Kidney (tissue), 14 donors: Measurements from ENCODE around the gene AKR1C1. TPM values are rescaled to one million over a fixed set of nuclear protein-coding genes. Genes with fewer than 3 reads are reported as not detected.
"Not testable (repeated sequence)": the region's sequence is repeated elsewhere in the genome, so short reads cannot be mapped to it uniquely, and the experiment has no call there.

Experiments used
- DNase-seq, 5 donors: peaks; one replicate each; pipeline ENCODE4 v3.0.0-alpha.2; 2013 to 2020
- FAIRE-seq: peaks from 2 replicates; lab custom pipeline; 2012; peaks lifted over from hg19 to GRCh38; lab: Jason Lieb, UNC
- H3K27ac ChIP-seq, 2 donors: one replicate each; pipeline ENCODE4 v1.7.0; 2013; ENCODE audit warnings: low read depth in 2 of 2, low read length in 2 of 2, inconsistent platforms in 1 of 2
- H3K27me3 ChIP-seq: one replicate; pipeline ENCODE4 v1.7.1; 2013; ENCODE audit warnings: low read length, inconsistent platforms; ENCODE audit not compliant: control insufficient read depth, insufficient read depth
- H3K36me3 ChIP-seq, 3 donors: one replicate each; pipeline versions ENCODE4 v1.7.0 to v1.7.1; 2013; ENCODE audit warnings: low read length in 3 of 3, control low read depth in 1 of 3, inconsistent platforms in 1 of 3; ENCODE audit not compliant: insufficient read depth in 3 of 3, control insufficient read depth in 2 of 3
- H3K4me1 ChIP-seq, 3 donors: one replicate each; pipeline versions ENCODE4 v1.7.0 to v1.7.1; 2013; ENCODE audit warnings: low read length in 3 of 3, inconsistent platforms in 1 of 3, low read depth in 1 of 3; ENCODE audit not compliant: control insufficient read depth in 2 of 3, insufficient read depth in 2 of 3
- H3K4me3 ChIP-seq, 3 donors: one replicate each; pipeline versions ENCODE4 v1.7.0 to v1.8.1; 2013; ENCODE audit warnings: low read length in 3 of 3, control low read depth in 1 of 3, inconsistent platforms in 1 of 3
- H3K9ac ChIP-seq, 3 donors: one replicate each; pipeline versions ENCODE4 v1.7.0 to v1.7.1; 2013; ENCODE audit warnings: low read length in 3 of 3, control low read depth in 1 of 3, inconsistent platforms in 1 of 3
- H3K9me3 ChIP-seq, 3 donors: one replicate each; pipeline versions ENCODE4 v1.7.0 to v1.7.1; 2013; ENCODE audit warnings: low read length in 3 of 3, control low read depth in 1 of 3, inconsistent platforms in 1 of 3; ENCODE audit not compliant: control insufficient read depth in 2 of 3, insufficient read depth in 1 of 3
- CTCF ChIP-seq: IDR thresholded peaks from 3 replicates; pipeline ENCODE4 v1.5.1; 2012; ENCODE audit warnings: mild to moderate bottlenecking, moderate library complexity, borderline replicate concordance; ENCODE audit not compliant: insufficient read depth; ENCODE audit errors: extremely low read depth
- intact Hi-C: fragments of 100-400 bp; cut with DNase I; formaldehyde crosslinking; loops from one replicate; pipeline ENCODE4 v1.11.1; 2022
- polyA plus RNA-seq: library from polyadenylated mRNA; stranded (reverse); fragments of 350-450 nt; fragmentation: Illumina TruSeq; extraction: RNeasy Lipid Tissue Mini Kit (QIAGEN cat#74804); gene quantifications from one replicate; pipeline ENCODE4 v1.2.3, GENCODE V29; 2014; ENCODE audit warnings: low read depth, low replicate concordance; ENCODE audit not compliant: insufficient read depth
- total RNA-seq: library from RNA; stranded (reverse); fragmentation: NEBNext Ultra II Directional; extraction: Animal tissue kit (Norgen Biotek cat#: 25700); gene quantifications from one replicate; pipeline ENCODE4 v1.2.1, GENCODE V29; 2021
- donor health status: control.
- donor health status: control.
- donor health status: control.
- donor health status: control.
- donor health status: control.
- donor health status: DM: yes; HTN: yes; CAD: no.
- donor health status: Normal renal cell carcinoma (clear cell type).

The AKR1C1 gene
- total and polyA plus RNA-seq, 2 donors from 2014 or later: 61.7 to 81.3 TPM

- intact Hi-C loops: no loop called here
- Histone ChIP-seq H3K4me1 (peaks cover 0 to 2% (median 2%) of the 10 kb centered on the region in 3 donors), H3K9me3 (no peaks in the 10 kb centered on the region), H3K27ac (no peak overlapping the region), H3K9ac (no peak overlapping the region), H3K4me3 (no peak overlapping the region), H3K36me3 (no peaks in the 10 kb centered on the region), H3K27me3 (no peaks in the 10 kb centered on the region)
- DNase-seq: no peak
- peak; percentile 34 for TF ChIP-seq CTCF
- FAIRE-seq: no peak
Measured at GRCh38 chr10:5014936-5015335, 51.7 kb downstream of the AKR1C1 start.

GRCh38 chr10:5018134-5018533, 54.9 kb downstream of the AKR1C1 start:
- no peak for TF ChIP-seq CTCF
- no peaks in the 10 kb centered on the region for H3K36me3 ChIP-seq
- no peak overlapping the region for H3K27ac ChIP-seq
- FAIRE-seq (no peak), DNase-seq (peak in 3 of 5 donors; percentile 15 to 73 (median 72))
- intact Hi-C loops: no loop called here
- peaks cover 0 to 6% (median 2%) of the 10 kb centered on the region in 3 donors for H3K4me1 ChIP-seq
- no peaks in the 10 kb centered on the region for H3K27me3 ChIP-seq
- H3K4me3 ChIP-seq: no peak overlapping the region
- no peak overlapping the region for H3K9ac ChIP-seq
- no peaks in the 10 kb centered on the region for H3K9me3 ChIP-seq

GRCh38 chr10:5018671-5019277, 55.6 kb downstream of the AKR1C1 start:
- H3K4me1 ChIP-seq, FAIRE-seq, H3K27me3 ChIP-seq: not testable (repeated sequence)

GRCh38 chr10:5019770-5020612, 56.8 kb downstream of the AKR1C1 start:
- H3K27ac ChIP-seq, intact Hi-C loops, H3K4me1 ChIP-seq, H3K9me3 ChIP-seq, H3K36me3 ChIP-seq, FAIRE-seq, H3K4me3 ChIP-seq, H3K9ac ChIP-seq, H3K27me3 ChIP-seq: not testable (repeated sequence)
- DNase-seq: peak in 2 of 5 donors; percentile 28 to 29

More at GRCh38 chr10:5018671-5019277, 55.6 kb downstream of the AKR1C1 start:
- TF ChIP-seq CTCF: peak; percentile 17
- H3K9ac ChIP-seq, intact Hi-C loops, H3K9me3 ChIP-seq, DNase-seq, H3K27ac ChIP-seq, H3K4me3 ChIP-seq, H3K36me3 ChIP-seq: not testable (repeated sequence)

- FAIRE-seq, H3K4me1 ChIP-seq, H3K9ac ChIP-seq, DNase-seq, H3K36me3 ChIP-seq, H3K27me3 ChIP-seq, H3K4me3 ChIP-seq, H3K9me3 ChIP-seq, H3K27ac ChIP-seq, intact Hi-C loops: not testable (repeated sequence)
Measured at GRCh38 chr10:5021624-5022290, 58.5 kb downstream of the AKR1C1 start.
